CD4-positive, alpha-beta T cell treated with Interleukin-21 for 1 hour (primary cell): ENCODE results near the gene COQ9.
"Not testable (repeated sequence)": the region's sequence is repeated elsewhere in the genome, so short reads cannot be mapped to it uniquely, and the experiment has no call there.

Source experiments
- DNase-seq: peaks from one replicate; pipeline ENCODE4 v3.0.0-alpha.2; 2020

Gene COQ9

GRCh38 chr16:57427824-57428223 is 19.5 kb upstream of the COQ9 start:
- DNase-seq: no peak

- no peak for DNase-seq
Measured at GRCh38 chr16:57430955-57431354, 16.3 kb upstream of the COQ9 start.

GRCh38 chr16:57432505-57432904 is 14.8 kb upstream of the COQ9 start:
- DNase-seq: no peak

DNA sequence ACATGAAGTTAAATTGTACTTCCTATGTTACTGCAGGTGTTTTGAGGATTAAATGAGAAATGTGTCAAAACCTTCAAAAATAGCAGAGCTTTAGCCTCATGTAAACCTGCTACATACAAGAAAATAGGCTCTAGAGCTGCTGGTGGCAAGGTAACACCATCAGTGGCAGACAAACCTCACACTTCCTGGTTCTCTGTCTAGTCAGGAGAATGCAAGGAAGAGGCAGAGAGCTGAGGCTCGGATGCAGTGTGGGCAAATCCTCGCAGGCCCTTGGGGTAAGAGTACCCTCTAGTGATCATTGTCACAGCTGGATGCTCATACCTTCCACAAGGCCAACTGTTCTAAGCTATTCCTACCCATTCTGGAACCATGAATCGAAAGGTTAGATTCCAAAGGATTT is 14.3 kb upstream of the COQ9 start:
- no peak for DNase-seq

GRCh38 chr16:57434003-57434402 is 13.3 kb upstream of the COQ9 start:
- no peak for DNase-seq

- no peak for DNase-seq
Measured at GRCh38 chr16:57435838-57436237, 11.4 kb upstream of the COQ9 start.

- DNase-seq: not testable (repeated sequence)
Measured at GRCh38 chr16:57439947-57440346, 7.3 kb upstream of the COQ9 start.

DNA sequence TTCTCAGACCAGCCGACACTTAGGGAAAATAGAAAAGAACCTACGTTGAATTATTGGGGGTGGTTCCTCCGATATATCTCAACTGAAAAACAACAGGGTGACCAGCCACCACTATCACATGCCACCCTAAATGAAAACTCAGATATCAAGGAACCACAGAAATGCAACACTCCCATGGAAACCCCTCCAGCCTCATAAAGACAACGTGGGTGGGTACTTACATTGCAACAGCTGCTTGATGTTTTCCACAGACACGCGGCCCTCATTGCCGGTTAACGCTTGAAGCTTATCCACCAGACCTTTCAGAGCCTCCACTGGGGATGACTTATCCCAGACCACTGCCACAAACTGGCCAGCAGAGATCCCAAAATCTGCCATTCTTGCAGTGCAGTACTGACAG is 6.7 kb upstream of the COQ9 start:
- DNase-seq: not testable (repeated sequence)

GRCh38 chr16:57444711-57445110 is 2.6 kb upstream of the COQ9 start:
- DNase-seq: no peak

- no peak for DNase-seq
Measured at GRCh38 chr16:57445510-57445909, 1.8 kb upstream of the COQ9 start.

- DNase-seq: peak; percentile 26
Measured at GRCh38 chr16:57446531-57447185, 621 bp upstream of the COQ9 start.

- DNase-seq: no peak
Measured at GRCh38 chr16:57452021-57452420, 4.7 kb downstream of the COQ9 start.

DNA sequence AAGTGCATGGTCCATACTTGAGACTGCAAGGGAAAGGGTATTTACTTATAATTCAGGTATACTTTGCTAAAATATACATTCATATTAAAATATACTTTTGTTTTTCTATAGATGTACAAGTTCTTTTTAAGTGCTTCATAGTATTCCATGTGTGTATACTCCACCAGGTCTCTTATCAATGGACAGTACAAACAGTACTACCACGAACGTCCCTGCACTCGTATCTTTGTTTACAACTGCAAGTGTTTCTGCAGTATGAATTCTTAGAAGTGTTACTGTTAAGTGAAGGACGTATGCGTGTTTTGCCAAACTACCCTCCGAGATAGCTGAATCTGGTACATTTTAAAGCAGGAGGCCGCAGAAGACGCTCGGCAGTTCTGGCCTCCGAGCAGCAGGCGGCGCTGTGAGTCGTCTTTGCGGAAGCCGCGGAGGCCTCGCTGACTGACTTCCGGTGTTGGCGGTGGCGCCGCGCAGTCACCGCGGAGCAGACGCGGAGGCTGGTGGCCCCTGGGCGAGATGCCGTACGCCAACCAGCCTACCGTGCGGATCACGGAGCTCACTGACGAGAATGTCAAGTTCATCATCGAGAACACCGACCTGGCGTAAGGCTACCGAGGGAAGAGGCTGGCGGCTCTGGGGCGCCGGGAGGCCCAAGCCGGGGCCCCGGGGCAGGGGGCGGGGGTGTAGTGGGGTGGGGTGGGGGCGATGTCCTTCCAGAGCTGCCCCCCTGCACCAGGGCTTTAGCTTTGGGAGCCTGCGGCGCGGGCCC is 15.1 kb downstream of the COQ9 start, which contains the start of gene POLR2C:
POLR2C (plus strand) TSS at position 471 of the 769 bp plus-strand sequence; CDS start at position 517, 46 bp downstream.
- DNase-seq: peak; percentile 93

- no peak for DNase-seq
Measured at GRCh38 chr16:57462978-57463362, 15.7 kb downstream of the COQ9 start.

DNA sequence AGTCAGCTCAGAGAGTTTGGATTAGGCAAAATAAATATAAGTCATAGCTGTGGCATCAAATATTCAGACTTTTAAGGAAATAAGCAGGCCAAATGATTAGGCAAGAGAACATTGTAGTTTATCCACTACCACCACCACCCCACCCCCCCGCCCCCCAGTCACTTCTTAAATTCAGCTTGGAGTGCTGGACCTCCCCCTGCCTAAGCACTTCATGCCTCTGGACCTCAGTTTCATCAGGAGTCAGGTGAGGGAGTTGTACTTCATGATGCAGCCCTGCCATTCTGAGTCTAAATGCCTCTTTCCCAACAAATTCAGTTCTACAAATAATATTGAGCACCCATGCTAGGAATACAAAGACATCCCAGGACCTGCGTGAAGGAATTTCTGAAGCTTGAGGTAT is 17.2 kb downstream of the COQ9 start:
- DNase-seq: no peak

GRCh38 chr16:57468346-57468745 is 21.1 kb downstream of the COQ9 start:
- no peak for DNase-seq

- DNase-seq: no peak
Measured at GRCh38 chr16:57469046-57469445, 21.8 kb downstream of the COQ9 start.

DNA sequence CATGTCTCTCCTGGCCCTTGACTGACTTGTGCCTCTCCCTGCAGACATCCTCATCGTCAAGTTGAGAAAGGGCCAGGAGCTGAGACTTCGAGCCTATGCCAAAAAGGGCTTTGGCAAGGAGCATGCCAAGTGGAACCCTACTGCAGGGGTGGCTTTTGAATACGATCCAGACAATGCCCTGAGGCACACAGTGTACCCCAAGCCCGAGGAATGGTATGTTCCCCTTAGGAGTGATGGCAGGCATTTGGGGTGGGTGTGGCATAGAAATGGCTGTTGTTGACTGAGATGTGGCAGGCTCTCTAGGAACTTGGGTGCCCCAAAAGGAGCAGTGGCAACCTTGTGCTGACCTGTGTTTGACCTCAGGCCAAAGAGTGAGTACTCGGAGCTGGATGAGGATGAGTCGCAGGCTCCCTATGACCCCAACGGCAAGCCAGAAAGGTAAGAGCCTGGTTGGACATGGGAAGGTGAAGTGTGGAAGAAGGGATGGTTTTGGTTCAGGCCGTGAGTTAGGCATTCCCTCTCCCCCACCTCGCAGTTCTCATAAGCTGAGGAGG is 22.7 kb downstream of the COQ9 start:
- DNase-seq: no peak

- DNase-seq: no peak
Measured at GRCh38 chr16:57470711-57471110, 23.4 kb downstream of the COQ9 start.

- DNase-seq: no peak
Measured at GRCh38 chr16:57471209-57471608, 23.9 kb downstream of the COQ9 start.

GRCh38 chr16:57471852-57472664 is 24.8 kb downstream of the COQ9 start:
- DNase-seq: no peak

- DNase-seq: no peak
Measured at GRCh38 chr16:57472665-57473060, 25.4 kb downstream of the COQ9 start.

GRCh38 chr16:57473176-57473840 is 26.0 kb downstream of the COQ9 start:
- no peak for DNase-seq
